Suprapubic skin (tissue), 4 donors: Measurements from ENCODE around the gene MYO16. TPM values are rescaled to one million over a fixed set of nuclear protein-coding genes. Genes with fewer than 3 reads are reported as not detected.
"Not testable (repeated sequence)": the region's sequence is repeated elsewhere in the genome, so short reads cannot be mapped to it uniquely, and the experiment has no call there.

Source experiments
- DNase-seq, 2 donors: peaks; one replicate each; pipeline ENCODE4 v3.0.0-alpha.2; 2019; ENCODE audit warnings: low spot score in 2 of 2
- H3K27ac ChIP-seq: fragments of 200-600 bp; sonication (generic); one replicate; pipeline ENCODE4 v1.5.1; 2019
- H3K27me3 ChIP-seq: fragments of 200-600 bp; sonication (generic); one replicate; pipeline ENCODE4 v1.5.1; 2019
- H3K36me3 ChIP-seq: fragments of 200-600 bp; sonication (generic); one replicate; pipeline ENCODE4 v1.5.1; 2019
- H3K4me1 ChIP-seq: fragments of 200-600 bp; sonication (generic); one replicate; pipeline ENCODE4 v1.5.1; 2019
- H3K4me3 ChIP-seq: fragments of 200-600 bp; sonication (generic); one replicate; pipeline ENCODE4 v1.5.1; 2019; ENCODE audit warnings: mild to moderate bottlenecking
- H3K9me3 ChIP-seq: fragments of 200-600 bp; sonication (generic); one replicate; pipeline ENCODE4 v1.5.1; 2019
- CTCF ChIP-seq, 2 donors: fragments of 200-600 bp in 1 of 2; fragments of 450-650 bp in 1 of 2; sonication (generic) in 1 of 2; IDR thresholded peaks; one replicate each; pipeline ENCODE4 v1.5.1; 2016 to 2019; ENCODE audit warnings: antibody characterized with exemption in 2 of 2, mild to moderate bottlenecking in 1 of 2, moderate library complexity in 1 of 2
- EP300 ChIP-seq: sonication (generic); formaldehyde crosslinking; IDR thresholded peaks from one replicate; pipeline ENCODE4 v1.6.1; 2017; ENCODE audit warnings: antibody characterized with exemption
- POLR2A ChIP-seq, 2 donors: fragments of 450-650 bp; IDR thresholded peaks; one replicate each; pipeline ENCODE4 v1.6.1; 2017; ENCODE audit warnings: antibody characterized with exemption in 2 of 2, mild to moderate bottlenecking in 2 of 2, moderate library complexity in 2 of 2
- POLR2AphosphoS5 ChIP-seq, 3 donors: sonication (generic); formaldehyde crosslinking; IDR thresholded peaks; one replicate each; pipeline ENCODE4 v1.6.1; 2017; ENCODE audit warnings: antibody characterized with exemption in 3 of 3
- WGBS: methylation state at CpG from one replicate; pipeline ENCODE4 v1.1.5; 2018; 5-methylcytosine and 5-hydroxymethylcytosine counted together
- total RNA-seq, 4 donors: library from RNA; depleted of rRNA; stranded (reverse); fragments of >200 nt; gene quantifications; one replicate each; pipeline ENCODE4 v1.1.0, GENCODE V29; 2016

The MYO16 gene
- total RNA-seq, 4 donors from 2014 or later: 0.08 to 0.98 (median 0.25) TPM

GRCh38 chr13:109087916-109088623 is 458.7 kb downstream of the MYO16 start:
- Histone ChIP-seq H3K4me1 (no peaks in the 10 kb centered on the region), H3K9me3 (no peaks in the 10 kb centered on the region), H3K27ac (no peak overlapping the region), H3K4me3 (no peak overlapping the region), H3K36me3 (no peaks in the 10 kb centered on the region), H3K27me3 (no peaks in the 10 kb centered on the region)
- TF ChIP-seq CTCF (IDR thresholded peaks at IDR 0.05) (no peak), EP300 (no peak), POLR2A (IDR thresholded peaks at IDR 0.05) (no peak), POLR2AphosphoS5 (IDR thresholded peaks at IDR 0.05) (no peak)
- 44% methylated on average over 10 of the region's 10 CpGs for WGBS
- no peak for DNase-seq

GRCh38 chr13:109088624-109088917 is 459.2 kb downstream of the MYO16 start:
- Histone ChIP-seq H3K9me3 (no peaks in the 10 kb centered on the region), H3K27ac (no peak overlapping the region)

GRCh38 chr13:109090796-109091195 is 461.4 kb downstream of the MYO16 start:
- no peak for TF ChIP-seq CTCF (IDR thresholded peaks at IDR 0.05)
- TF ChIP-seq EP300: no peak
- no peak for TF ChIP-seq POLR2A (IDR thresholded peaks at IDR 0.05)
- TF ChIP-seq POLR2AphosphoS5 (IDR thresholded peaks at IDR 0.05): no peak
- no peak overlapping the region for H3K4me3 ChIP-seq
- 48% methylated on average over 5 of the region's 5 CpGs for WGBS
- no peaks in the 10 kb centered on the region for H3K36me3 ChIP-seq
- no peak for DNase-seq
- no peaks in the 10 kb centered on the region for H3K4me1 ChIP-seq
- H3K27me3 ChIP-seq: no peaks in the 10 kb centered on the region
- no peak overlapping the region for H3K27ac ChIP-seq
- no peaks in the 10 kb centered on the region for H3K9me3 ChIP-seq

More at GRCh38 chr13:109088624-109088917, 459.2 kb downstream of the MYO16 start:
- no peak for TF ChIP-seq CTCF (IDR thresholded peaks at IDR 0.05)
- TF ChIP-seq POLR2AphosphoS5 (IDR thresholded peaks at IDR 0.05): no peak
- TF ChIP-seq EP300: no peak
- no peak for TF ChIP-seq POLR2A (IDR thresholded peaks at IDR 0.05)
- 88% methylated on average over 22 of the region's 22 CpGs for whole genome bisulfite sequencing
- Histone ChIP-seq H3K36me3 (no peaks in the 10 kb centered on the region), H3K4me1 (no peaks in the 10 kb centered on the region), H3K27me3 (no peaks in the 10 kb centered on the region), H3K4me3 (no peak overlapping the region)
- no peak for DNase-seq

GRCh38 chr13:109091249-109091648 is 461.8 kb downstream of the MYO16 start:
- H3K9me3 ChIP-seq: no peaks in the 10 kb centered on the region
- TF ChIP-seq POLR2AphosphoS5 (IDR thresholded peaks at IDR 0.05) (no peak), CTCF (IDR thresholded peaks at IDR 0.05) (no peak), POLR2A (IDR thresholded peaks at IDR 0.05) (no peak), EP300 (no peak)
- H3K27me3 ChIP-seq: no peaks in the 10 kb centered on the region
- DNase-seq: no peak
- 68% methylated on average over 7 of the region's 7 CpGs for WGBS
- H3K36me3 ChIP-seq: no peaks in the 10 kb centered on the region
- H3K4me3 ChIP-seq: no peak overlapping the region
- H3K4me1 ChIP-seq: no peaks in the 10 kb centered on the region
- no peak overlapping the region for H3K27ac ChIP-seq

- not testable (repeated sequence) for H3K4me1 ChIP-seq, H3K27me3 ChIP-seq, H3K9me3 ChIP-seq, H3K4me3 ChIP-seq, H3K36me3 ChIP-seq, H3K27ac ChIP-seq, DNase-seq
- WGBS: 91% methylated on average over 3 of the region's 3 CpGs
Measured at GRCh38 chr13:109092186-109092585, 462.8 kb downstream of the MYO16 start.

- WGBS: 74% methylated on average over 2 of the region's 2 CpGs
- Histone ChIP-seq H3K27me3 (no peaks in the 10 kb centered on the region), H3K36me3 (no peaks in the 10 kb centered on the region), H3K27ac (no peak overlapping the region), H3K4me1 (no peaks in the 10 kb centered on the region), H3K4me3 (no peak overlapping the region), H3K9me3 (no peaks in the 10 kb centered on the region)
- TF ChIP-seq POLR2AphosphoS5 (IDR thresholded peaks at IDR 0.05): no peak
- TF ChIP-seq POLR2A (IDR thresholded peaks at IDR 0.05): no peak
- no peak for TF ChIP-seq EP300
- no peak for TF ChIP-seq CTCF (IDR thresholded peaks at IDR 0.05)
- DNase-seq: no peak
Measured at GRCh38 chr13:109093998-109094397, 464.6 kb downstream of the MYO16 start.
